HAP-1 (cell line): ENCODE results near the gene PRKRIP1.
"Not testable (repeated sequence)": the region's sequence is repeated elsewhere in the genome, so short reads cannot be mapped to it uniquely, and the experiment has no call there.

Experiments
- DNase-seq, 2 experiments: peaks; one replicate each; pipeline ENCODE4 v3.0.0-alpha.2; 2016 to 2020; ENCODE audit warnings: low spot score in 2 of 2
- H3K27me3 ChIP-seq: fragments of 250-450 bp; sonication (Bioruptor Pico); 2 replicates; pipeline ENCODE4 v1.5.1; 2020; ENCODE audit warnings: low read depth, mild to moderate bottlenecking, moderate library complexity
- H3K36me3 ChIP-seq: fragments of 250-450 bp; sonication (Bioruptor Pico); replicated peaks from 2 replicates; pipeline ENCODE4 v1.5.1; 2020; ENCODE audit warnings: mild to moderate bottlenecking
- H3K4me1 ChIP-seq: fragments of 250-450 bp; sonication (Bioruptor Pico); 2 replicates; pipeline ENCODE4 v1.5.1; 2020; ENCODE audit warnings: mild to moderate bottlenecking
- H3K4me3 ChIP-seq: fragments of 250-450 bp; sonication (Bioruptor Pico); 2 replicates; pipeline ENCODE4 v1.5.1; 2020; ENCODE audit warnings: mild to moderate bottlenecking, moderate library complexity
- H3K9me3 ChIP-seq: fragments of 250-450 bp; sonication (Bioruptor Pico); 2 replicates; pipeline ENCODE4 v1.5.1; 2020; ENCODE audit warnings: mild to moderate bottlenecking, moderate library complexity
- in situ Hi-C: fragments of 300-500 bp; cut with MboI; formaldehyde crosslinking; loops from 3 replicates; pipeline ENCODE4 v1.14.3; 2020; ENCODE audit warnings: low sequenced_read_pairs, inconsistent platforms, mixed read lengths

PRKRIP1 gene

GRCh38 chr7:102395873-102396709, at the start of gene PRKRIP1:
PRKRIP1 (plus strand) TSS chr7:102396363; CDS start chr7:102396412, 49 bp downstream.
- DNase-seq: peak; percentile 92 to 98
- peaks cover 41% of the 10 kb centered on the region for H3K36me3 ChIP-seq
- H3K27me3 ChIP-seq: no peaks in the 10 kb centered on the region
- no peaks in the 10 kb centered on the region for H3K9me3 ChIP-seq
- H3K4me3 ChIP-seq: peak within 1 kb of the TSS; percentile 89
- peaks cover 2% of the 10 kb centered on the region; the same call in 1 of the 2 replicates for H3K4me1 ChIP-seq
- in situ Hi-C loops: no loop called here

- H3K4me3 ChIP-seq, H3K27me3 ChIP-seq, DNase-seq, H3K36me3 ChIP-seq, H3K4me1 ChIP-seq, H3K9me3 ChIP-seq, in situ Hi-C loops: not testable (repeated sequence)
Measured at GRCh38 chr7:102346983-102347382, 49.2 kb upstream of the PRKRIP1 start.

- DNase-seq, H3K27me3 ChIP-seq, in situ Hi-C loops, H3K9me3 ChIP-seq, H3K4me3 ChIP-seq, H3K36me3 ChIP-seq, H3K4me1 ChIP-seq: not testable (repeated sequence)
Measured at GRCh38 chr7:102356344-102356743, 39.8 kb upstream of the PRKRIP1 start, which contains the start of gene SPDYE6. SPDYE6 (minus strand) TSS chr7:102356444; CDS start chr7:102356023, 421 bp downstream.

GRCh38 chr7:102363549-102364393, 32.4 kb upstream of the PRKRIP1 start:
- DNase-seq: peak; percentile 96 to 97
- H3K36me3 ChIP-seq, H3K9me3 ChIP-seq, H3K27me3 ChIP-seq, in situ Hi-C loops, H3K4me1 ChIP-seq: not testable (repeated sequence)
- peak overlapping the region; percentile 78 for H3K4me3 ChIP-seq

- H3K9me3 ChIP-seq, H3K36me3 ChIP-seq, in situ Hi-C loops, H3K27me3 ChIP-seq, H3K4me1 ChIP-seq: not testable (repeated sequence)
- DNase-seq: peak in 1 of 2 experiments; percentile 19
- H3K4me3 ChIP-seq: peak overlapping the region; percentile 78
Measured at GRCh38 chr7:102364394-102364886, 31.7 kb upstream of the PRKRIP1 start.

- H3K36me3 ChIP-seq, H3K9me3 ChIP-seq, H3K27me3 ChIP-seq, H3K4me1 ChIP-seq, in situ Hi-C loops, DNase-seq: not testable (repeated sequence)
- peak overlapping the region; percentile 78; the same call in 1 of the 2 replicates for H3K4me3 ChIP-seq
Measured at GRCh38 chr7:102365390-102365789, 30.8 kb upstream of the PRKRIP1 start.

- H3K9me3 ChIP-seq, H3K36me3 ChIP-seq, in situ Hi-C loops, H3K4me3 ChIP-seq, DNase-seq, H3K4me1 ChIP-seq, H3K27me3 ChIP-seq: not testable (repeated sequence)
Measured at GRCh38 chr7:102370038-102370437, 26.1 kb upstream of the PRKRIP1 start.

GRCh38 chr7:102372796-102373195, 23.4 kb upstream of the PRKRIP1 start:
- in situ Hi-C loops, H3K4me1 ChIP-seq, H3K9me3 ChIP-seq, H3K27me3 ChIP-seq, DNase-seq, H3K4me3 ChIP-seq, H3K36me3 ChIP-seq: not testable (repeated sequence)

GRCh38 chr7:102376964-102377466, 19.1 kb upstream of the PRKRIP1 start:
- no peaks in the 10 kb centered on the region for H3K27me3 ChIP-seq
- H3K4me1 ChIP-seq: no peaks in the 10 kb centered on the region
- no peaks in the 10 kb centered on the region for H3K9me3 ChIP-seq
- peaks cover 17% of the 10 kb centered on the region for H3K36me3 ChIP-seq
- H3K4me3 ChIP-seq: no peak overlapping the region
- DNase-seq: no peak
- in situ Hi-C loops: no loop called here

- DNase-seq, H3K4me3 ChIP-seq, H3K4me1 ChIP-seq, H3K9me3 ChIP-seq, H3K27me3 ChIP-seq, in situ Hi-C loops: not testable (repeated sequence)
- H3K36me3 ChIP-seq: peaks cover 29% of the 10 kb centered on the region
Measured at GRCh38 chr7:102380837-102381236, 15.3 kb upstream of the PRKRIP1 start.

- in situ Hi-C loops, DNase-seq, H3K4me1 ChIP-seq, H3K4me3 ChIP-seq, H3K27me3 ChIP-seq, H3K9me3 ChIP-seq: not testable (repeated sequence)
- peaks cover 31% of the 10 kb centered on the region for H3K36me3 ChIP-seq
Measured at GRCh38 chr7:102381696-102382425, 14.3 kb upstream of the PRKRIP1 start.

- Histone ChIP-seq H3K4me3 (no peak overlapping the region), H3K4me1 (no peaks in the 10 kb centered on the region), H3K36me3 (peaks cover 25% of the 10 kb centered on the region), H3K9me3 (no peaks in the 10 kb centered on the region), H3K27me3 (no peaks in the 10 kb centered on the region)
- no peak for DNase-seq
- in situ Hi-C loops: no loop called here
Measured at GRCh38 chr7:102387064-102387463, 9.1 kb upstream of the PRKRIP1 start.

- in situ Hi-C loops: loop anchor here (5.0 kb wide), 1 partner anchor 113 kb away; no protein-coding TSS in a partner anchor
- H3K4me3 ChIP-seq: no peak overlapping the region
- H3K9me3 ChIP-seq: no peaks in the 10 kb centered on the region
- H3K36me3 ChIP-seq: peaks cover 26% of the 10 kb centered on the region
- DNase-seq: no peak
- no peaks in the 10 kb centered on the region for H3K4me1 ChIP-seq
- no peaks in the 10 kb centered on the region for H3K27me3 ChIP-seq
Measured at GRCh38 chr7:102389810-102390209, 6.4 kb upstream of the PRKRIP1 start.
